RWPE2 (cell line): ENCODE results near the gene FARP2.
"Not testable (repeated sequence)": the region's sequence is repeated elsewhere in the genome, so short reads cannot be mapped to it uniquely, and the experiment has no call there.

ENCODE experiments used
- ATAC-seq: fragments of 200-7000 bp; cut with Tn5 transposase; 3 replicates; pipeline ENCODE4 v1.9.1; 2021; ENCODE audit warnings: low read depth
- DNase-seq: peaks from one replicate; pipeline ENCODE4 v3.0.0-alpha.2; 2020; ENCODE audit warnings: low spot score
- H3K27ac ChIP-seq: fragments of 450-650 bp; 2 replicates; pipeline ENCODE4 v1.5.1; 2017; ENCODE audit warnings: mild to moderate bottlenecking; ENCODE audit not compliant: poor library complexity, severe bottlenecking
- H3K27me3 ChIP-seq: fragments of 250-450 bp; sonication (Bioruptor Pico); 2 replicates; pipeline ENCODE4 v1.5.1; 2021; ENCODE audit warnings: mild to moderate bottlenecking, moderate library complexity; ENCODE audit not compliant: insufficient read depth, poor library complexity, severe bottlenecking
- H3K36me3 ChIP-seq: fragments of 250-450 bp; sonication (Bioruptor Pico); 2 replicates; pipeline ENCODE4 v1.5.1; 2020; ENCODE audit warnings: low read depth, mild to moderate bottlenecking, moderate library complexity
- H3K4me1 ChIP-seq: fragments of 250-450 bp; sonication (Bioruptor Pico); 2 replicates; pipeline ENCODE4 v1.5.1; 2021; ENCODE audit warnings: mild to moderate bottlenecking, moderate library complexity; ENCODE audit not compliant: insufficient read depth, poor library complexity, severe bottlenecking
- H3K4me3 ChIP-seq: fragments of 250-450 bp; sonication (Bioruptor Pico); 2 replicates; pipeline ENCODE4 v1.5.1; 2021; ENCODE audit warnings: mild to moderate bottlenecking, moderate library complexity; ENCODE audit not compliant: severe bottlenecking
- H3K9me3 ChIP-seq: fragments of 250-450 bp; sonication (Bioruptor Pico); 2 replicates; pipeline ENCODE4 v1.5.1; 2021; ENCODE audit warnings: mild to moderate bottlenecking, moderate library complexity; ENCODE audit not compliant: severe bottlenecking
- TF ChIP-seq, protein P1 (sequence below): fragments of 450-650 bp; IDR thresholded peaks from one replicate; pipeline ENCODE4 v1.5.1; 2017; ENCODE audit warnings: mild to moderate bottlenecking, moderate library complexity; ENCODE audit not compliant: poor library complexity, severe bottlenecking

The FARP2 gene

DNA sequence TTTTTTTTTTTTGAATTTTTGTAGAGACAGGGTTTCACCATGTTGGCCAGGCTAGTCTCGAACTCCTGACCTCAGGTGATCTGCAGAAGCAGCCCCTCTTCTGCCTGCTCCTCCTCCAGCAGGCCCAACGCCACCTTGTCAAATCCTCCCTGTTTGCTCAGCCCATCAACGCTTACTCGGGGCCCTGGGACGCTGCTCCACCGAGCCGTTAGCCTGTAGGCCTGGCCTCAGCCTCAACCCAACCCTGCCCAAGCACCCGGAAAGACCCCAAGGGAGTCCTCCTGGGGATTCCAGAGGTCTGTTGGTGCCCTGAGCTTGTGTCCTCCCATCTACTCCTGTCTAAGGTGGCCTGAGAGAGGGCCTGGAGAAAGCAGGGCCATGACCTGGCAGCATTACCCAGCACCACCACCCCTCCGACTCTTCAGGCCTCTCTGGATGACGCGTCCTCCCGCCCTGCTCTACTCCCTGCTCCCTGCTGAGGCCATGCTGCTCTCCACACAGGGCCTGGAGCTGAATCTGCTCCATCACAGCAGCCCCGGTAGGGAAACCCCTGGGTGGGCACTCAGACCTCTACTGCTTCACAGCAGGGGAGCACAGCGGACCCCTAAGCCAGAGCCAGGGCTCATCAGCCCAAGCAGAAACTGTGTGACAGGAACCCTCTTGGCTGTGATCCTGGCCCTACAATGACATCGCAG lies 149.1 kb downstream of the FARP2 start:
- ATAC-seq (no peak), DNase-seq (no peak)
- Histone ChIP-seq H3K4me3 (no peak overlapping the region), H3K27ac (no peak overlapping the region), H3K27me3 (no peaks in the 10 kb centered on the region), H3K4me1 (no peaks in the 10 kb centered on the region), H3K9me3 (no peaks in the 10 kb centered on the region), H3K36me3 (peaks cover 16% of the 10 kb centered on the region)
- TF ChIP-seq, protein P1, sequence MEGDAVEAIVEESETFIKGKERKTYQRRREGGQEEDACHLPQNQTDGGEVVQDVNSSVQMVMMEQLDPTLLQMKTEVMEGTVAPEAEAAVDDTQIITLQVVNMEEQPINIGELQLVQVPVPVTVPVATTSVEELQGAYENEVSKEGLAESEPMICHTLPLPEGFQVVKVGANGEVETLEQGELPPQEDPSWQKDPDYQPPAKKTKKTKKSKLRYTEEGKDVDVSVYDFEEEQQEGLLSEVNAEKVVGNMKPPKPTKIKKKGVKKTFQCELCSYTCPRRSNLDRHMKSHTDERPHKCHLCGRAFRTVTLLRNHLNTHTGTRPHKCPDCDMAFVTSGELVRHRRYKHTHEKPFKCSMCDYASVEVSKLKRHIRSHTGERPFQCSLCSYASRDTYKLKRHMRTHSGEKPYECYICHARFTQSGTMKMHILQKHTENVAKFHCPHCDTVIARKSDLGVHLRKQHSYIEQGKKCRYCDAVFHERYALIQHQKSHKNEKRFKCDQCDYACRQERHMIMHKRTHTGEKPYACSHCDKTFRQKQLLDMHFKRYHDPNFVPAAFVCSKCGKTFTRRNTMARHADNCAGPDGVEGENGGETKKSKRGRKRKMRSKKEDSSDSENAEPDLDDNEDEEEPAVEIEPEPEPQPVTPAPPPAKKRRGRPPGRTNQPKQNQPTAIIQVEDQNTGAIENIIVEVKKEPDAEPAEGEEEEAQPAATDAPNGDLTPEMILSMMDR: no peak

DNA sequence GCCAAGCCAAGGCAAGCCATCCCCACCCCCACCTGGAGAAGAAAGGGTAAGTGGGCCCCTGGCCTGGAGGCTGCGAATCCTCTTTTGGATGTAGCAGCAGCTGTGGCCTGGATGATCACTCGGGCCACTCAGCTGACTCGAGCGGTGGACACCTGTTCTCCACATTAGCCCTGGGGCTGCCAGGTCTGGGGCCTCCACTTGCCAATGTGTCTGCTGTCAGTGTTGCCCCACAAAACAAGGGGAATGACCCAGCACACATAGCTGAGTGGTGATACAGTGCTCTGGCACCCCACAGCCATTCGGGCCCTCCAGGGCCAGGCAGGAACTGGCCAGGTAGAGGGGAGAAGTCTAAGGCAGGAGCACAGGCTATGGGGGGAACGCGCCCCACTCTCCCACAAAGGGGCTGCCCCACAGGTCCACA lies 149.7 kb downstream of the FARP2 start:
- TF ChIP-seq, protein P1: no peak
- no peak for ATAC-seq
- Histone ChIP-seq H3K4me1 (no peaks in the 10 kb centered on the region), H3K27ac (no peak overlapping the region), H3K36me3 (peaks cover 11% of the 10 kb centered on the region), H3K9me3 (no peaks in the 10 kb centered on the region), H3K4me3 (no peak overlapping the region), H3K27me3 (no peaks in the 10 kb centered on the region)
- DNase-seq: no peak

DNA sequence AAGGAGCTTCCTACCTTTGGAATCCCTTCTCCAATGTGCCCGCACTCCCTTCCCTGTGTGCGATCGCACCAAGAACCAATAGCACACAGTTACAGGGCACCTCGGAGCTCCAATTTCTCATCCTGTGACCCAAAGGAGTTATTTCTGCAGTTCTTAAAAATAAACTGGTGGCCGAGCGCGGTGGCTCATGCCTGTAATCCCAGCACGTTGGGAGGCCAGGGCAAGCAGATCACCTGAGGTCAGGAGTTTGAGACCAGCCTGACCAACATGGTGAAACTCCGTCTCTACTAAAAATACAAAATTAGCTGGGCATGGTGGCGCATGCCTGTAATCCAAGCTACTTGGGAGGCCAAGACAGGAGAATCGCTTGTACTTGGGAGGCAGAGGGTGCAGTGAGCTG lies 150.2 kb downstream of the FARP2 start:
- H3K9me3 ChIP-seq, H3K36me3 ChIP-seq, DNase-seq, H3K4me1 ChIP-seq, H3K4me3 ChIP-seq, H3K27ac ChIP-seq, ATAC-seq, H3K27me3 ChIP-seq: not testable (repeated sequence)

- no peaks in the 10 kb centered on the region for H3K9me3 ChIP-seq
- TF ChIP-seq, protein P1: no peak
- peak overlapping the region; percentile 54 for H3K4me3 ChIP-seq
- H3K36me3 ChIP-seq: peaks cover 2% of the 10 kb centered on the region; the same call in 1 of the 2 replicates
- H3K4me1 ChIP-seq: no peaks in the 10 kb centered on the region
- no peaks in the 10 kb centered on the region for H3K27me3 ChIP-seq
- ATAC-seq (no peak), DNase-seq (no peak)
- H3K27ac ChIP-seq: peak overlapping the region; percentile 64
These were observed 150.8 kb downstream of the FARP2 start for GRCh38 chr2:241506793-241507429.

DNA sequence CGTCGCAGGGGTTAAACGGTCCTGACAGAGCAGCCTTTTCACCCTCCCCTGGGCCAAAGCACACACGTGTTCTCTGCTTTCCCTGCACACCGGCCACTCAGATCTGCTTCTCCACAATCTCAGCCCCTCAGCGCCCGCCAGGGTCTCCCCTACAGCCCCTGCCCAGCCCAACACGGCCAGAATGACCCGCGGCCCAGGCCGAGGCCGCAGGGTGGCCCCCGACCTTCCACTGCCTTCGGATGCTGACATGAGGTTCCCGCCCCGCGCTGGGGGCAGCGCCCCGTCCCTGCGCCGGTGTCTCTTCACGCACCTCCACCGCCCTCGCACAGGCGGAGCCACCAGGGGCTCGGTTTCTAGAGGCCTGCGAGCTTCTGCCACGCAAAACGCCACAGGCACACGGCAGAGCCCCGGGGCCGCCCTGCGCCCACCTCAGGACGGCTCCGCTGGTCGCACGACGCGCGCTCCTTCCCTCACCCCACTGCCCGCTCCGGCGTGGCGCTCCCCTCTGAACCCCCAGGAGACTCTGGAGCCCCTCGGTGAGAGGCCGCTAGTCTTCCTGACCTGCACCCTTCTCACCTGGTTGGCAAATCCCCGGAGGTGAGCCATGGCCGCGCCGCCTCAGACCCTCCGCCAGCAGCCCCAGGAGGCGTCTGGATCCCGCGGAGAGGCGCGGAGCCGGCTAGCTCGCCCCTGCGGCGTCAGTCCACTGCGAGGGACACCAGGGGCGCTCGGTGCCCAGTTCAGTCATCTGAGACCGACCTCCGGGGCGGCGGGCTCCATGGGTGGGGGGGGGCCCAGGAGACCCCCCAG lies 151.6 kb downstream of the FARP2 start:
- Histone ChIP-seq H3K36me3 (no peaks in the 10 kb centered on the region), H3K4me1 (no peaks in the 10 kb centered on the region), H3K4me3 (peak overlapping the region; percentile 54), H3K9me3 (no peaks in the 10 kb centered on the region), H3K27me3 (no peaks in the 10 kb centered on the region), H3K27ac (peak overlapping the region; percentile 64)
- DNase-seq (no peak), ATAC-seq (peak; percentile 54)
- TF ChIP-seq, protein P1: peak; percentile 28
